ENCODE data around the gene STEAP3.

DNA sequence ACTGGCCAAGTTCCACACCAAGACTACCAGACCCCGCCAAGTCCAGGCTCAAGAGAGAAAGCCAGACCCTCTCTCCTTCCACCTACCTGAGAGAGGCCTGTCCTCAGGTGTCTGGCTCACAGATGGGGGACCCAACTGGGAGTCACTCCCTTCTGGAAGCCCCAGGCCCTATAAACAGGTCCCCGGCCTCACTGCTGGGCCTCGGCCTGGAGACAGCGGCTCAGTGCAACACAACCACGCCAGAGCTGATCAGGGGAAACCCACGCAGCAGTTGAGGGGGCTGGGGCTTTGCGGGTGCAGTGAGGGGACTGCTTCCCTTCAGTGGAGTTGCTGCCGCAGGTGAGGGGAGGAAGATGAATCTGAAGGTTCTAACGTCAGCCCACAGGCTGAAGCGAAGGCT lies 42.2 kb upstream of the STEAP3 start:
- TF ChIP-seq, protein P1, sequence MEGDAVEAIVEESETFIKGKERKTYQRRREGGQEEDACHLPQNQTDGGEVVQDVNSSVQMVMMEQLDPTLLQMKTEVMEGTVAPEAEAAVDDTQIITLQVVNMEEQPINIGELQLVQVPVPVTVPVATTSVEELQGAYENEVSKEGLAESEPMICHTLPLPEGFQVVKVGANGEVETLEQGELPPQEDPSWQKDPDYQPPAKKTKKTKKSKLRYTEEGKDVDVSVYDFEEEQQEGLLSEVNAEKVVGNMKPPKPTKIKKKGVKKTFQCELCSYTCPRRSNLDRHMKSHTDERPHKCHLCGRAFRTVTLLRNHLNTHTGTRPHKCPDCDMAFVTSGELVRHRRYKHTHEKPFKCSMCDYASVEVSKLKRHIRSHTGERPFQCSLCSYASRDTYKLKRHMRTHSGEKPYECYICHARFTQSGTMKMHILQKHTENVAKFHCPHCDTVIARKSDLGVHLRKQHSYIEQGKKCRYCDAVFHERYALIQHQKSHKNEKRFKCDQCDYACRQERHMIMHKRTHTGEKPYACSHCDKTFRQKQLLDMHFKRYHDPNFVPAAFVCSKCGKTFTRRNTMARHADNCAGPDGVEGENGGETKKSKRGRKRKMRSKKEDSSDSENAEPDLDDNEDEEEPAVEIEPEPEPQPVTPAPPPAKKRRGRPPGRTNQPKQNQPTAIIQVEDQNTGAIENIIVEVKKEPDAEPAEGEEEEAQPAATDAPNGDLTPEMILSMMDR (IDR thresholded peaks at IDR 0.05; ENCODE audit: low read length) = no peak
- TF ChIP-seq EZH2 (optimal IDR thresholded peaks at IDR 0.05; ENCODE audit: low read depth, low read length) (no peak), EZH2phosphoT487 (IDR thresholded peaks at IDR 0.05; ENCODE audit: low read length) (no peak)
